Upper lobe of left lung (tissue), 4 donors: ENCODE results near the gene SCLY.

Experiments used
- POLR2A ChIP-seq, 4 donors: fragments of 450-650 bp; IDR thresholded peaks; one replicate each; pipeline ENCODE4 v1.5.1; 2016 to 2017; ENCODE audit warnings: antibody characterized with exemption in 4 of 4, mild to moderate bottlenecking in 2 of 4
- POLR2AphosphoS5 ChIP-seq, 2 donors: sonication (generic); formaldehyde crosslinking; IDR thresholded peaks; one replicate each; pipeline ENCODE4 v1.5.1; 2017; ENCODE audit warnings: antibody characterized with exemption in 2 of 2
- TF ChIP-seq, protein P1 (sequence below), 6 experiments: fragments of 450-650 bp in 4 of 6; fragments of 200-600 bp in 2 of 6; sonication (generic) in 2 of 6; IDR thresholded peaks; one replicate each; pipeline ENCODE4 v1.5.1; 2016 to 2019; ENCODE audit warnings: antibody characterized with exemption in 6 of 6

DNA sequence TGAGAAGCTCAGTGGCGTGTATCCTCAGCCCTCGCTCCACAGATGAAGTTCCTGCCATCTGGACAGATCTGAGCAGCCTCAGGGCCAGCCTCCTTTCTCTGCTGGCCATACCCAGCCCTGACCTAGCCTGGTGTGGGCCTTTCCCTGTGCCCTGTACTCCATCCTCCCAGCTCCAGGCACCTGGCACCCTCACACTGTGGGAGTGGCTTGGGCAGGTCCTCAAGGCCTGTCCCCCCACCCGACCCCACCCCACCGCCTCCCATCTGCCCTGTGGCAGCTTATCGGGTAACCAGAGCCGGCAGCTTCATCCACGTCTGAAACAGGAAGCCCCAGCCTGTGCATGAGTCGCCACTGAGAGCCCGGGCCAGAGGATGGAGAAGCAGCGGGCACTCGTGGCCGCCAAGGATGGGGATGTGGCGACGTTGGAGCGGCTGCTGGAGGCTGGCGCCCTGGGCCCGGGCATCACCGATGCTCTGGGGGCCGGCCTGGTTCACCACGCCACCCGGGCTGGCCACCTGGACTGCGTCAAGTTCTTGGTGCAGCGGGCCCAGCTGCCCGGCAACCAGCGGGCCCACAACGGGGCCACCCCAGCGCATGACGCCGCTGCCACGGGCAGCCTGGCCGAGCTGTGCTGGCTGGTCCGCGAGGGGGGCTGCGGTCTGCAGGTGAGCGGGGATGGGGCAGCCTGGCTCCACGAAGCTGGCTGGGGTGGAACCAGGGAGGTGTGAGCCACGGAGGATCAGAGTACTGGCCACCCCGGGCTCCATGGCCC lies 39.4 kb downstream of the SCLY start, which contains the start of gene ESPNL:
- TF ChIP-seq, protein P1, sequence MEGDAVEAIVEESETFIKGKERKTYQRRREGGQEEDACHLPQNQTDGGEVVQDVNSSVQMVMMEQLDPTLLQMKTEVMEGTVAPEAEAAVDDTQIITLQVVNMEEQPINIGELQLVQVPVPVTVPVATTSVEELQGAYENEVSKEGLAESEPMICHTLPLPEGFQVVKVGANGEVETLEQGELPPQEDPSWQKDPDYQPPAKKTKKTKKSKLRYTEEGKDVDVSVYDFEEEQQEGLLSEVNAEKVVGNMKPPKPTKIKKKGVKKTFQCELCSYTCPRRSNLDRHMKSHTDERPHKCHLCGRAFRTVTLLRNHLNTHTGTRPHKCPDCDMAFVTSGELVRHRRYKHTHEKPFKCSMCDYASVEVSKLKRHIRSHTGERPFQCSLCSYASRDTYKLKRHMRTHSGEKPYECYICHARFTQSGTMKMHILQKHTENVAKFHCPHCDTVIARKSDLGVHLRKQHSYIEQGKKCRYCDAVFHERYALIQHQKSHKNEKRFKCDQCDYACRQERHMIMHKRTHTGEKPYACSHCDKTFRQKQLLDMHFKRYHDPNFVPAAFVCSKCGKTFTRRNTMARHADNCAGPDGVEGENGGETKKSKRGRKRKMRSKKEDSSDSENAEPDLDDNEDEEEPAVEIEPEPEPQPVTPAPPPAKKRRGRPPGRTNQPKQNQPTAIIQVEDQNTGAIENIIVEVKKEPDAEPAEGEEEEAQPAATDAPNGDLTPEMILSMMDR (IDR thresholded peaks at IDR 0.05), result no peak
- no peak for TF ChIP-seq POLR2A (IDR thresholded peaks at IDR 0.05)
- TF ChIP-seq POLR2AphosphoS5 (IDR thresholded peaks at IDR 0.05), result no peak
